HG03280 (cell line): ENCODE results near the gene MEP1A.

Experiments used
- ATAC-seq: cut with Tn5 transposase; IDR thresholded peaks from one replicate; pipeline ENCODE4 v1.9.1; 2021; ENCODE audit warnings: mild to moderate bottlenecking, moderate library complexity; ENCODE audit not compliant: unreplicated experiment

The MEP1A gene

GRCh38 chr6:46776070-46776712 is 17.0 kb upstream of the MEP1A start:
- no peak for ATAC-seq

- ATAC-seq: no peak
Observed at GRCh38 chr6:46777476-46778346, 15.5 kb upstream of the MEP1A start.

- no peak for ATAC-seq
Observed at GRCh38 chr6:46781478-46782378, 11.5 kb upstream of the MEP1A start.

- ATAC-seq: no peak
Observed at GRCh38 chr6:46784535-46784934, 8.7 kb upstream of the MEP1A start.

- ATAC-seq: no peak
Observed at GRCh38 chr6:46787871-46788540, 5.2 kb upstream of the MEP1A start.

- no peak for ATAC-seq
Observed at GRCh38 chr6:46788791-46789190, 4.4 kb upstream of the MEP1A start.

- no peak for ATAC-seq
Observed at GRCh38 chr6:46789434-46790354, 3.5 kb upstream of the MEP1A start.

- ATAC-seq: no peak
Observed at GRCh38 chr6:46790355-46790874, 2.8 kb upstream of the MEP1A start.

- ATAC-seq: no peak
Observed at GRCh38 chr6:46792635-46793034, 554 bp upstream of the MEP1A start.

- no peak for ATAC-seq
Observed at GRCh38 chr6:46794068-46794467, 879 bp downstream of the MEP1A start.

- no peak for ATAC-seq
Observed at GRCh38 chr6:46795816-46796215, 2.6 kb downstream of the MEP1A start.

- ATAC-seq: no peak
Observed at GRCh38 chr6:46796848-46797580, 3.8 kb downstream of the MEP1A start.

GRCh38 chr6:46799657-46800056 is 6.5 kb downstream of the MEP1A start:
- ATAC-seq: no peak

GRCh38 chr6:46808806-46809205 is 15.6 kb downstream of the MEP1A start:
- ATAC-seq: no peak

GRCh38 chr6:46815130-46815529 is 21.9 kb downstream of the MEP1A start:
- no peak for ATAC-seq

- ATAC-seq: no peak
Observed at GRCh38 chr6:46816626-46817025, 23.4 kb downstream of the MEP1A start.

GRCh38 chr6:46819561-46819960 is 26.4 kb downstream of the MEP1A start:
- ATAC-seq: no peak

GRCh38 chr6:46821458-46821881 is 28.3 kb downstream of the MEP1A start:
- no peak for ATAC-seq

- no peak for ATAC-seq
Observed at GRCh38 chr6:46828939-46829338, 35.8 kb downstream of the MEP1A start.
